Esophagus squamous epithelium (tissue), 4 donors: ENCODE data around the gene TRABD2B.

Source experiments
- CTCF ChIP-seq, 6 experiments: fragments of 450-650 bp in 4 of 6; fragments of 200-600 bp in 2 of 6; sonication (generic) in 2 of 6; IDR thresholded peaks; one replicate each; pipeline ENCODE4 v1.5.1; 2016 to 2019; ENCODE audit warnings: antibody characterized with exemption in 6 of 6, mild to moderate bottlenecking in 4 of 6, moderate library complexity in 4 of 6
- POLR2A ChIP-seq, 4 donors: fragments of 450-650 bp; IDR thresholded peaks; one replicate each; pipeline ENCODE4 v1.6.1; 2017; ENCODE audit warnings: antibody characterized with exemption in 4 of 4, mild to moderate bottlenecking in 4 of 4, moderate library complexity in 3 of 4

GRCh38 chr1:48001696-48002095 is 4.5 kb upstream of the TRABD2B start:
- TF ChIP-seq POLR2A (IDR thresholded peaks at IDR 0.05) = no peak
- no peak for TF ChIP-seq CTCF (IDR thresholded peaks at IDR 0.05)
